HG03565 (cell line): Measurements from ENCODE around the gene GOLGA8J.
"Not testable (repeated sequence)": the region's sequence is repeated elsewhere in the genome, so short reads cannot be mapped to it uniquely, and the experiment has no call there.

ENCODE experiments used
- ATAC-seq: cut with Tn5 transposase; IDR thresholded peaks from one replicate; pipeline ENCODE4 v1.9.1; 2021; ENCODE audit warnings: mild to moderate bottlenecking, moderate library complexity; ENCODE audit not compliant: unreplicated experiment

The GOLGA8J gene

DNA sequence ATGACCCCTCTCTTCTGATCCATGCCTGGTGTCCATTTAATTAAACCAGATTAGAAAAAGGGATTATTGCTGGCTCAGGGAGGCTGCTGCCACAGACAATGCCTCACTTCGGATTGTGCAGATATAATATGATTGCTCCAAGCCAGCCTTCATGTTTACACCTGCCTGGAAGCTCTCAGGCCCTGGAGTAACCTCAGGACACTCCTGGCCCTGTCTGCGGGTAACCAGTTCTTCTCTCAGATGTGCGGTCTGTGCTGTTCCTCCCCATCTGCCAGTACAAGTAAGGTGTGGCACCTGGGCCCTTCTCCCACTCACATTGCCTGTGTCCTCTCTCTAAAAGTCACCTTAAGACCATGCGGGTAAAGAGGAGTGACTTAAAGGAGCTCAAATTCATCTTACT, 8.8 kb upstream of the GOLGA8J start:
- ATAC-seq = no peak

DNA sequence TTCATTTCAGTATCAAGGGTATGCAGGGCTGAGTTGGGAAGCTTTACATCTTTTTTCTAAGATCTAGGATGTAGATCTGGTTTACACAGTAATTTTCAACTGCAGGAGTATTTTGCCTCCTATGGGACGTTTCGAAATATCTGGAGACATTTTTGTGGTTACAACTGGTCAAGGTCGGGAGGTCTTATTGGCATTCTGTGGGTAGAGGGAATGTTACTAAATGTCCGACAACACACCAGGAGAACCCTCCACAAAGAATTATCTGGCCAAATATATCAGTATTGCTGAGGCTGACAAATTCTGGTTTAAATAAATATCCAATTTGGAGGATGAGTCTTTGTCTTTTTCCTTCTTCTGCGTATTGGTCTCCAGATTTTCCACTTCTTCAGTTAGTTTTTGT, 1.9 kb upstream of the GOLGA8J start:
- not testable (repeated sequence) for ATAC-seq

DNA sequence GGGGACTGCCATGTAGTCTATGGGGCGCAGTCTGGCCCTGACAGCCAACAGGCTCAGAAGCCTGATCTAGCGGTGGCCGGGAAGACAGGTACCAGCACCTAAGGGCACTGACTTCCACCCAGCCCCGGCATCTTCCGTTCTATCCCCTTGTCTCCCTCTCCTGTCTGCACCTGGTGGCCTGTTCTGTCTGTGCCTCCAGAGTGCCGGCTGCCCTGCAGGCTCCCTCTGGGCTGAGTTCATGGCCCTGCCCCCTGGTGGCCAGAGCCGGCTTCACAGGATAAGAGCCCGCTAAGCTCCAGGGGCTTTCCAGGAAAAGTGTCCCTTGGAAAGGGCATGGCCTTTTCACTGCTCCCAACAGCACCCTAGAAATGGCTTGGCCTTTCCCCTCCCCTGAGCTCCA, 15.1 kb downstream of the GOLGA8J start:
- not testable (repeated sequence) for ATAC-seq

DNA sequence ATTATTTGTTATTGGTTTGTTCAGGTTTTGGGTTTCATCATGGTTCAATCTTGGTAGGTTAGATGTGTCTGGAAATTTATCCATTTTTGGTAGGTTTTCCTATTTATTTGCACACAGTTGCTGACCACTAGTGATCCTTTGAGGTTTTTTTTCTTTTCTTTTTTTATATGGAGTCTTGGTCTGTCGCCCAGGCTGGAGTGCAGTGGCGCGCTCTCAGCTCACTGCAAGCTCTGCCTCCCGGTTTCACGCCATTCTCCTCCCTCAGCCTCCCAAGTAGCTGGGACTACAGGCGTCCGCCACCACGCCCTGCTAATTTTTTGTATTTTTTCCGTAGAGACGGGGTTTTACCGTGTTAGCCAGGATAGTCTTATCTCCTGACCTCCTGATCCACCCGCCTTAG, 20.1 kb downstream of the GOLGA8J start:
- not testable (repeated sequence) for ATAC-seq

DNA sequence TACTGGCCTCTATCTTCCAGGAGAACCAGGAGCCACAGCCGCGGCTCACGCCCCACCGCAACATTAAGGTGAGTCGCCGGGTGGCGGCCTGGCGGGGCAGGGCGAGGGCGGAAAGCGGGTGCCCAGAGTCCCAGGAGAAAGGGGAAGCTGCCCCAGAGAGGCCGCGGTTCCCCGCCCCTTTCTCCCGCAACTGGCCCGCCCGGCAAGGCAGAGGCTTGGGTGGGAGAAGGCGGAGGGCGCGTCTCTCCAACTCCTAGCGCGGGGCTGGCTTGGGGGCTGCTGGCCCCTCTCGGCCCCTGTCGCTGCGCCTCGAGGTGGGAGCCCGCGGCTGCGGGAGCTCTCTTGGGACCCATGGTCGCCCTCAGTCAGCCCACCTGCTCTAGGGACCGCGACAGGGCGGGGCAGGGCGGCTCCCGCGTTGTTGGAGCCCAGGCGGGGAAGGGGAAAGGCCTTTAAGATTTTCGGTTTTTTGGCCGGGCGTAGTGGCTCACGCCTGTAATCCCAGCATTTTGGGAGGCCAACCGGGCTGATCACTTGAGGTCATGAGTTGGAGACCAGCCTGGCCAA, 21.3 kb downstream of the GOLGA8J start:
- ATAC-seq = not testable (repeated sequence)

DNA sequence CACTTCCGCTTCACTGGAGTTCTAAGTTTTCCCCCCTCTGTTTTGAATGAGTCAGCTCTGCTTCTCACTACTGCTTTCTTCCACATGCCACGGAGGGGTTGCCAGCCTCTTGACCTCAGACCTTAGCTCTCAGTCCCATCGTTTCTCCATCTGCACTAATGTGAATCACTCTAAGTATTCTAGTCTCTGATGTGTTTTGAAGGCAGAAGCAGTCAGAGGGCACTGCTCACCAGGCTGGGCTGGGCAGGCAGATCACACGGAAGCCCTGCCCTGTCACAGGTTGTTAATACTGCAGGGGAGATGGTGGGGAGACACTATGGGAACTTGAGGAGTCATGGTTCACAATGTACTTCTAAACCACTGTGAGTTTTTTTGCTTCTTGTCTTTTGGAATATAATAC, 27.8 kb downstream of the GOLGA8J start:
- not testable (repeated sequence) for ATAC-seq

DNA sequence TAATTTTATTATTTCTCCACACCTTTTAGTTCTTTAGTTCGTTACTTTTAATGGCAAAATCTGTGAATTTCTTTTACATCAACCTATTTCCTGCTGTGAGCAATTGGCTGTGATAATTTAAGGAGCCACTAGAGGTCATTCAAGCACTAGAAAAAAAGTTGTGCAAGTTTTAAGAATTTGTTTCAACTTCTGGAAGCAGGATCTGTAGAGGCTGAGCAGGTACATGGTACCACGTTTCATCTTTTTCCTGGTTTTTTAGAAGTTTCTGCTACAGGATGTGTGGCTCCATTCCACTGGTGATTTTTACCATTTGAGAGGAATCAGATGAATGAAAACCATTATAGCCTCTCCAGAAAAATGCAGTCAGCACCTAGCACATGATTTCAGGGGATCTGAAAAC, 47.3 kb downstream of the GOLGA8J start:
- not testable (repeated sequence) for ATAC-seq

DNA sequence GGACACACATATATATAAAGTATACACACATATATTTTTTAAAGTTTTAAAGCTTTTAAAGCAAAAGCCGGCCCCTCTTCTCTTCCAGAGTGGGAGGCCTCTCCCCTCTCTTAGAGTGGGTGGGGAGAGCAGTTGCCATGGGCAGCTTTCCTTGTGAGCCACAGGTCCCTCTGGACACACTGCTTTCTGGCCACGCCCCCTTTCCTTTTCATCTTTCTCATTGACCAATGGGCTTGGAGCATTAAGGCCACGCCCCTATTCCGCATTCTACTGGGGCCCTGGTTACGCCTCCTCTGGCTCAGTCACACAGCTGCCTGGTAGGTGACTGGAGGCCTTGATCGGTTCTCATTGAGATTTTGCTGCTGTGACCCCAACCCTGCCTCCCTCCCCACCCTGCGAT, 52.0 kb downstream of the GOLGA8J start, which contains the start of gene GOLGA8T:
Gene GOLGA8T, plus strand, starts transcription at position 301 of the 400 bp plus-strand sequence. Its CDS starts 98 bp downstream, at position 399.
- not testable (repeated sequence) for ATAC-seq
